Hepatocyte (in vitro differentiated cells): Measurements from ENCODE around the gene MSX1. TPM values are rescaled to one million over a fixed set of nuclear protein-coding genes. Genes with fewer than 3 reads are reported as not detected.

Experiments used
- DNase-seq: peaks from one replicate; pipeline ENCODE4 v3.0.0-alpha.2; 2016; ENCODE audit warnings: low spot score
- H2AFZ ChIP-seq: fragments of 200-600 bp; sonication (generic); 2 replicates; pipeline ENCODE4 v1.6.0; 2016; ENCODE audit warnings: antibody characterized with exemption, mild to moderate bottlenecking
- H3K27ac ChIP-seq: fragments of 200-600 bp; sonication (generic); 2 replicates; pipeline ENCODE4 v1.5.1; 2016; ENCODE audit warnings: mild to moderate bottlenecking
- H3K27me3 ChIP-seq: fragments of 200-600 bp; sonication (generic); 2 replicates; pipeline ENCODE4 v1.6.1; 2016
- H3K36me3 ChIP-seq: fragments of 200-600 bp; sonication (generic); replicated peaks from 2 replicates; pipeline ENCODE4 v1.5.1; 2016; ENCODE audit warnings: low read depth; ENCODE audit not compliant: insufficient read depth
- H3K4me1 ChIP-seq: fragments of 200-600 bp; sonication (generic); 2 replicates; pipeline ENCODE4 v1.5.1; 2016; ENCODE audit warnings: mild to moderate bottlenecking, moderate library complexity; ENCODE audit not compliant: insufficient read depth
- H3K4me2 ChIP-seq: fragments of 200-600 bp; sonication (generic); 2 replicates; pipeline ENCODE4 v1.6.0; 2016
- H3K4me3 ChIP-seq: fragments of 200-600 bp; sonication (generic); 2 replicates; pipeline ENCODE4 v1.5.1; 2016; ENCODE audit warnings: mild to moderate bottlenecking
- H3K79me2 ChIP-seq: fragments of 200-600 bp; sonication (generic); 2 replicates; pipeline ENCODE4 v1.6.0; 2017; ENCODE audit warnings: mild to moderate bottlenecking
- H3K9me2 ChIP-seq: fragments of 200-600 bp; sonication (generic); replicated peaks from 2 replicates; pipeline ENCODE4 v1.6.0; 2017; ENCODE audit warnings: mild to moderate bottlenecking; ENCODE audit not compliant: insufficient read depth
- H3K9me3 ChIP-seq: fragments of 200-600 bp; sonication (generic); 2 replicates; pipeline ENCODE4 v1.5.1; 2016; ENCODE audit warnings: low read depth, mild to moderate bottlenecking
- H4K20me1 ChIP-seq: fragments of 200-600 bp; sonication (generic); 2 replicates; pipeline ENCODE4 v1.6.0; 2016; ENCODE audit warnings: mild to moderate bottlenecking; ENCODE audit not compliant: insufficient read depth, poor library complexity, severe bottlenecking
- EZH2 ChIP-seq: fragments of 200-600 bp; sonication (generic); IDR thresholded peaks from 2 replicates; pipeline ENCODE4 v1.6.1; 2016; ENCODE audit warnings: antibody characterized with exemption, mild to moderate bottlenecking, borderline replicate concordance
- EZH2phosphoT487 ChIP-seq: fragments of 200-600 bp; sonication (generic); IDR thresholded peaks from one replicate; pipeline ENCODE4 v1.6.1; 2018; ENCODE audit warnings: antibody characterized with exemption, mild to moderate bottlenecking, low read depth, moderate library complexity; ENCODE audit not compliant: unreplicated experiment, severe bottlenecking
- WGBS: methylation state at CpG from one replicate; pipeline ENCODE4 v1.1.6; 2016; ENCODE audit warnings: low lambda C conversion rate; ENCODE audit errors: missing lambda C conversion rate; 5-methylcytosine and 5-hydroxymethylcytosine counted together
- polyA plus RNA-seq: library from polyadenylated mRNA; unstranded; fragments of >200 nt; fragmentation: Nextera tagmentation; extraction: Ambion mirVana; gene quantifications from 2 replicates; pipeline ENCODE4 v1.2.1, GENCODE V29; 2016
- total RNA-seq: library from RNA; depleted of rRNA; stranded (reverse); fragments of >200 nt; gene quantifications from 2 replicates; pipeline ENCODE4 v1.2.3, GENCODE V29; 2014
- TF ChIP-seq, protein P1 (sequence below): fragments of 200-600 bp; sonication (generic); IDR thresholded peaks from 2 replicates; pipeline ENCODE4 v1.5.1; 2016; ENCODE audit warnings: antibody characterized with exemption, mild to moderate bottlenecking; ENCODE audit not compliant: poor library complexity

The MSX1 gene
- total and polyA plus RNA-seq, 2 experiments from 2014 or later = 25.4 to 30.4 TPM

GRCh38 chr4:4812145-4812794 is 47.2 kb upstream of the MSX1 start:
- H4K20me1 ChIP-seq = no peaks in the 10 kb centered on the region
- H3K9me3 ChIP-seq = no peaks in the 10 kb centered on the region
- no peak for DNase-seq
- TF ChIP-seq EZH2 (no peak), EZH2phosphoT487 (no peak)
- TF ChIP-seq, protein P1, sequence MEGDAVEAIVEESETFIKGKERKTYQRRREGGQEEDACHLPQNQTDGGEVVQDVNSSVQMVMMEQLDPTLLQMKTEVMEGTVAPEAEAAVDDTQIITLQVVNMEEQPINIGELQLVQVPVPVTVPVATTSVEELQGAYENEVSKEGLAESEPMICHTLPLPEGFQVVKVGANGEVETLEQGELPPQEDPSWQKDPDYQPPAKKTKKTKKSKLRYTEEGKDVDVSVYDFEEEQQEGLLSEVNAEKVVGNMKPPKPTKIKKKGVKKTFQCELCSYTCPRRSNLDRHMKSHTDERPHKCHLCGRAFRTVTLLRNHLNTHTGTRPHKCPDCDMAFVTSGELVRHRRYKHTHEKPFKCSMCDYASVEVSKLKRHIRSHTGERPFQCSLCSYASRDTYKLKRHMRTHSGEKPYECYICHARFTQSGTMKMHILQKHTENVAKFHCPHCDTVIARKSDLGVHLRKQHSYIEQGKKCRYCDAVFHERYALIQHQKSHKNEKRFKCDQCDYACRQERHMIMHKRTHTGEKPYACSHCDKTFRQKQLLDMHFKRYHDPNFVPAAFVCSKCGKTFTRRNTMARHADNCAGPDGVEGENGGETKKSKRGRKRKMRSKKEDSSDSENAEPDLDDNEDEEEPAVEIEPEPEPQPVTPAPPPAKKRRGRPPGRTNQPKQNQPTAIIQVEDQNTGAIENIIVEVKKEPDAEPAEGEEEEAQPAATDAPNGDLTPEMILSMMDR = no peak
- H3K36me3 ChIP-seq = no peaks in the 10 kb centered on the region
- H3K4me3 ChIP-seq = no peak overlapping the region
- WGBS = 47% methylated on average over 4 of the region's 4 CpGs
- no peaks in the 10 kb centered on the region for H3K9me2 ChIP-seq
- peak overlapping the region; percentile 25 for H3K4me2 ChIP-seq
- no peak overlapping the region for H3K27ac ChIP-seq
- H3K79me2 ChIP-seq = no peaks in the 10 kb centered on the region
- H3K4me1 ChIP-seq = no peaks in the 10 kb centered on the region
- no peak overlapping the region for H2AFZ ChIP-seq
- H3K27me3 ChIP-seq = no peaks in the 10 kb centered on the region

DNA sequence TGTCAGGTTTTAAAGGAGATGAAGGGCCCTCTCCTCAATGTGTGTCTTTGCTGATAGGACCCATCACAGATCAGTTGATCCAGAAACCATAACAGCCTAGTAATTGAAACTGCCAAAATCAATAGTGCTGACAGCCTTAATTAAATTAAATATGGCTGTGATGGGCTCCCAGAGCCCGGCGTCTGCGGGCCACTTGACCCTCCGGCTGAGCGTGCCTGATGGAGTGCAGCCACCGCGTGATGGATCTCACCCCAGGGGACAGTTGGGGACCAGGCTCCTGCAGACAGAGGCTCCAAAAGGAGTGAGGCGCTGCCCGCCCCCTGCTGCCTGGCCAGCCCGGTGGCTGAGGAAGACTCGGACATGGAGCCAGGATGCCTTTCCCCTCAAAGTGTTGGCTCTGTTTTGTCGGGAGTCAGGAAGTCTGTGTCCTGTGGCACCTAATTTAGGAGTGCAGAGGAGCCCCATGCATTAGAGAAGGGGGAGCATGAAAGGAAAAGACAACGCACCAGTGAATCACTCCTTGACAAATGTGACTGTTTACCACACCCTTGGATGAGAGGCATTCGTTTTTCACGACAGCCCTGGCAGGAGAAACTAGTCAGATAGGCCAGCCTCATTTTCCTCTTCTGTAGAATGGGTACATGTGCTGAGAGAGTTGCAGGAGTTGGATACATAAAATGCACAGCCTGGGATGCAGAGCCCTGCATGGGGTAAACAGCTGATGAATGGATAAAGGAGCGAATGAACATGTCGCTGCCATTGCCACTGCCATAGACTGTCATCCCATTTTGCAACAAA is 40.9 kb upstream of the MSX1 start:
- Histone ChIP-seq H3K4me2 (no peak overlapping the region), H3K4me1 (no peaks in the 10 kb centered on the region), H3K9me3 (no peaks in the 10 kb centered on the region), H4K20me1 (no peaks in the 10 kb centered on the region), H3K79me2 (no peaks in the 10 kb centered on the region), H3K4me3 (no peak overlapping the region), H3K27ac (no peak overlapping the region), H3K27me3 (no peaks in the 10 kb centered on the region), H3K9me2 (no peaks in the 10 kb centered on the region), H3K36me3 (no peaks in the 10 kb centered on the region), H2AFZ (no peak overlapping the region)
- WGBS = 66% methylated on average over 17 of the region's 17 CpGs
- no peak for DNase-seq
- TF ChIP-seq EZH2phosphoT487 = no peak
- TF ChIP-seq, protein P1 = no peak

- Histone ChIP-seq H4K20me1 (no peaks in the 10 kb centered on the region), H3K4me1 (no peaks in the 10 kb centered on the region), H3K79me2 (no peaks in the 10 kb centered on the region), H3K4me2 (no peak overlapping the region), H3K4me3 (no peak overlapping the region), H2AFZ (no peak overlapping the region), H3K27me3 (no peaks in the 10 kb centered on the region), H3K9me3 (no peaks in the 10 kb centered on the region), H3K9me2 (no peaks in the 10 kb centered on the region), H3K27ac (no peak overlapping the region), H3K36me3 (no peaks in the 10 kb centered on the region)
- 88% methylated on average over 5 of the region's 5 CpGs for WGBS
- TF ChIP-seq EZH2phosphoT487 (no peak), EZH2 (no peak)
- TF ChIP-seq, protein P1 = no peak
- no peak for DNase-seq
Measured at GRCh38 chr4:4819213-4819606, 40.3 kb upstream of the MSX1 start.
